ENCODE results near the gene OLFML2A.

DNA sequence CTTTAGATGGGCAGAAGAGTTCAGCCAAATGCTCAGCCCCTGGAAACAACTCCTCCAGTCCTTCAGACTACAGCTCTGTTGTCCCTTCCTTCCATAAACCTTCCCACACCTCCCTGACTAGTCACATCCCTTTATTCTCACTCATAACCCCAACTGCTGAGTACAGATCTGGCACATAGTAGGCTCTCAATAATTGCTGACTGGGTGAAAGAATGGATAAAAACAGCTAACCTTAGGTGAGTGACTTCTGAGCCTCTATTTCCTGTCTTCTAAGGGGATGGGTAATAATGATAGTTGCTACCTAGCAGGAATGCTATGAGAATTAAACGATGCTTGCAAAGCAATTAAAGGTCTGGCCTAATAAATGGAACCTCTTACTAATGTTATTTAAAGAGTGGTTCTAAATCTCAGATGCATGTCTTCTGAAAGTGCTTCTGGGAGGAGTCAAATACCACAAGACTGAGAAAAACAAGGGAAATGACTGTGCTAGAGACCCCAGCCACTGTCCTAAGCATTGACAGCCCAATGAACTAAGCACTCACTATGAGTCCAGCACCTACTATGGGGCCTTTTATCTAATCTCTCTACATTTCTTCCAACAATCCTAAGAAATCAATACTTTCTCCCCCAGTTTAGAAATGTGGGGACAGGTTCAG is 3.3 kb upstream of the OLFML2A start:
- TF ChIP-seq, protein P1, sequence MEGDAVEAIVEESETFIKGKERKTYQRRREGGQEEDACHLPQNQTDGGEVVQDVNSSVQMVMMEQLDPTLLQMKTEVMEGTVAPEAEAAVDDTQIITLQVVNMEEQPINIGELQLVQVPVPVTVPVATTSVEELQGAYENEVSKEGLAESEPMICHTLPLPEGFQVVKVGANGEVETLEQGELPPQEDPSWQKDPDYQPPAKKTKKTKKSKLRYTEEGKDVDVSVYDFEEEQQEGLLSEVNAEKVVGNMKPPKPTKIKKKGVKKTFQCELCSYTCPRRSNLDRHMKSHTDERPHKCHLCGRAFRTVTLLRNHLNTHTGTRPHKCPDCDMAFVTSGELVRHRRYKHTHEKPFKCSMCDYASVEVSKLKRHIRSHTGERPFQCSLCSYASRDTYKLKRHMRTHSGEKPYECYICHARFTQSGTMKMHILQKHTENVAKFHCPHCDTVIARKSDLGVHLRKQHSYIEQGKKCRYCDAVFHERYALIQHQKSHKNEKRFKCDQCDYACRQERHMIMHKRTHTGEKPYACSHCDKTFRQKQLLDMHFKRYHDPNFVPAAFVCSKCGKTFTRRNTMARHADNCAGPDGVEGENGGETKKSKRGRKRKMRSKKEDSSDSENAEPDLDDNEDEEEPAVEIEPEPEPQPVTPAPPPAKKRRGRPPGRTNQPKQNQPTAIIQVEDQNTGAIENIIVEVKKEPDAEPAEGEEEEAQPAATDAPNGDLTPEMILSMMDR (tag by site-specific recombination; IDR thresholded peaks at IDR 0.05): no peak
- TF ChIP-seq ZNF707 (tag by site-specific recombination; IDR thresholded peaks at IDR 0.05): no peak
- no peak for TF ChIP-seq ZNF140 (tag by site-specific recombination; IDR thresholded peaks at IDR 0.05)
- TF ChIP-seq, protein P2, sequence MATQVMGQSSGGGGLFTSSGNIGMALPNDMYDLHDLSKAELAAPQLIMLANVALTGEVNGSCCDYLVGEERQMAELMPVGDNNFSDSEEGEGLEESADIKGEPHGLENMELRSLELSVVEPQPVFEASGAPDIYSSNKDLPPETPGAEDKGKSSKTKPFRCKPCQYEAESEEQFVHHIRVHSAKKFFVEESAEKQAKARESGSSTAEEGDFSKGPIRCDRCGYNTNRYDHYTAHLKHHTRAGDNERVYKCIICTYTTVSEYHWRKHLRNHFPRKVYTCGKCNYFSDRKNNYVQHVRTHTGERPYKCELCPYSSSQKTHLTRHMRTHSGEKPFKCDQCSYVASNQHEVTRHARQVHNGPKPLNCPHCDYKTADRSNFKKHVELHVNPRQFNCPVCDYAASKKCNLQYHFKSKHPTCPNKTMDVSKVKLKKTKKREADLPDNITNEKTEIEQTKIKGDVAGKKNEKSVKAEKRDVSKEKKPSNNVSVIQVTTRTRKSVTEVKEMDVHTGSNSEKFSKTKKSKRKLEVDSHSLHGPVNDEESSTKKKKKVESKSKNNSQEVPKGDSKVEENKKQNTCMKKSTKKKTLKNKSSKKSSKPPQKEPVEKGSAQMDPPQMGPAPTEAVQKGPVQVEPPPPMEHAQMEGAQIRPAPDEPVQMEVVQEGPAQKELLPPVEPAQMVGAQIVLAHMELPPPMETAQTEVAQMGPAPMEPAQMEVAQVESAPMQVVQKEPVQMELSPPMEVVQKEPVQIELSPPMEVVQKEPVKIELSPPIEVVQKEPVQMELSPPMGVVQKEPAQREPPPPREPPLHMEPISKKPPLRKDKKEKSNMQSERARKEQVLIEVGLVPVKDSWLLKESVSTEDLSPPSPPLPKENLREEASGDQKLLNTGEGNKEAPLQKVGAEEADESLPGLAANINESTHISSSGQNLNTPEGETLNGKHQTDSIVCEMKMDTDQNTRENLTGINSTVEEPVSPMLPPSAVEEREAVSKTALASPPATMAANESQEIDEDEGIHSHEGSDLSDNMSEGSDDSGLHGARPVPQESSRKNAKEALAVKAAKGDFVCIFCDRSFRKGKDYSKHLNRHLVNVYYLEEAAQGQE (tag by site-specific recombination; IDR thresholded peaks at IDR 0.05): no peak
- TF ChIP-seq ZNF785 (tag by site-specific recombination; IDR thresholded peaks at IDR 0.05): no peak
- TF ChIP-seq, protein P3, sequence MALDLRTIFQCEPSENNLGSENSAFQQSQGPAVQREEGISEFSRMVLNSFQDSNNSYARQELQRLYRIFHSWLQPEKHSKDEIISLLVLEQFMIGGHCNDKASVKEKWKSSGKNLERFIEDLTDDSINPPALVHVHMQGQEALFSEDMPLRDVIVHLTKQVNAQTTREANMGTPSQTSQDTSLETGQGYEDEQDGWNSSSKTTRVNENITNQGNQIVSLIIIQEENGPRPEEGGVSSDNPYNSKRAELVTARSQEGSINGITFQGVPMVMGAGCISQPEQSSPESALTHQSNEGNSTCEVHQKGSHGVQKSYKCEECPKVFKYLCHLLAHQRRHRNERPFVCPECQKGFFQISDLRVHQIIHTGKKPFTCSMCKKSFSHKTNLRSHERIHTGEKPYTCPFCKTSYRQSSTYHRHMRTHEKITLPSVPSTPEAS (tag by site-specific recombination; IDR thresholded peaks at IDR 0.05): no peak

Data from HEK293 (cell line).